RPMI7951 (cell line): Measurements from ENCODE around the gene PTGES2. TPM values are rescaled to one million over a fixed set of nuclear protein-coding genes. Genes with fewer than 3 reads are reported as not detected.
A peak's percentile ranks its signal among the peaks of the same experiment; 100 is the strongest.
"Not testable (repeated sequence)": the region's sequence is repeated elsewhere in the genome, so short reads cannot be mapped to it uniquely, and the experiment has no call there.

Source experiments
- DNase-seq: peaks from one replicate; pipeline ENCODE4 v3.0.0-alpha.2; 2012; ENCODE audit warnings: low read depth
- total RNA-seq: library from RNA; depleted of rRNA; stranded (reverse); fragments of >200 nt; shearing (Covaris generic); gene quantifications from 2 replicates; pipeline ENCODE4 v1.2.3, GENCODE V29; 2014

The PTGES2 gene
- total RNA-seq, 1 experiment from 2014 or later, result 28.5 TPM

- peak; percentile 65 for DNase-seq
These were observed 9.6 kb upstream of the PTGES2 start for GRCh38 chr9:128136816-128137793.

- not testable (repeated sequence) for DNase-seq
These were observed 8.0 kb upstream of the PTGES2 start for GRCh38 chr9:128135561-128135960.

GRCh38 chr9:128132139-128132538 lies 4.6 kb upstream of the PTGES2 start:
- DNase-seq, result not testable (repeated sequence)

GRCh38 chr9:128131346-128131745 lies 3.8 kb upstream of the PTGES2 start:
- DNase-seq, result not testable (repeated sequence)

- DNase-seq, result not testable (repeated sequence)
These were observed 3.1 kb upstream of the PTGES2 start for GRCh38 chr9:128130651-128131050.

- DNase-seq, result not testable (repeated sequence)
These were observed 2.6 kb upstream of the PTGES2 start for GRCh38 chr9:128129976-128130590.

- DNase-seq, result no peak
These were observed 1.5 kb upstream of the PTGES2 start for GRCh38 chr9:128128836-128129590.

GRCh38 chr9:128127990-128128835 lies 684 bp upstream of the PTGES2 start:
- DNase-seq, result peak; percentile 90

GRCh38 chr9:128125580-128126354 lies 1.8 kb downstream of the PTGES2 start:
- DNase-seq, result no peak

GRCh38 chr9:128124873-128125579 lies 2.5 kb downstream of the PTGES2 start:
- no peak for DNase-seq

- no peak for DNase-seq
These were observed 3.1 kb downstream of the PTGES2 start for GRCh38 chr9:128124451-128124850.

GRCh38 chr9:128123451-128124080 lies 4.0 kb downstream of the PTGES2 start:
- DNase-seq, result no peak

- DNase-seq, result no peak
These were observed 4.7 kb downstream of the PTGES2 start for GRCh38 chr9:128122809-128123175.

GRCh38 chr9:128121924-128122808 lies 5.4 kb downstream of the PTGES2 start:
- DNase-seq, result no peak

GRCh38 chr9:128121466-128121810 lies 6.1 kb downstream of the PTGES2 start:
- no peak for DNase-seq

- DNase-seq, result no peak
These were observed 6.6 kb downstream of the PTGES2 start for GRCh38 chr9:128120741-128121465.

- no peak for DNase-seq
These were observed 7.3 kb downstream of the PTGES2 start for GRCh38 chr9:128120061-128120740.
